H1 (cell line): ENCODE data around the gene TGFBR2. TPM values are rescaled to one million over a fixed set of nuclear protein-coding genes. Genes with fewer than 3 reads are reported as not detected.

Experiments
- BCL11A ChIP-seq, 2 experiments: IDR thresholded peaks; one replicate each; pipeline ENCODE4 v1.6.1; 2011; ENCODE audit warnings: low read depth in 2 of 2, low read length in 2 of 2, mild to moderate bottlenecking in 2 of 2
- CEBPB ChIP-seq: IDR thresholded peaks from 2 replicates; pipeline ENCODE4 v1.6.1; 2012; ENCODE audit warnings: low read depth, low read length
- CHD7 ChIP-seq: fragments of 300-600 bp; sonication (generic); IDR thresholded peaks from 2 replicates; pipeline ENCODE4 v1.7.1; 2012; ENCODE audit warnings: low read length, moderate library complexity, mild to moderate bottlenecking, inconsistent platforms; ENCODE audit not compliant: insufficient replicate concordance
- EP300 ChIP-seq, 2 experiments: IDR thresholded peaks; 1 replicate in 1 of 2; 2 replicates in 1 of 2; pipeline ENCODE4 v1.6.1; 2011 to 2012; ENCODE audit warnings: low read depth in 2 of 2, low read length in 2 of 2, mild to moderate bottlenecking in 2 of 2, borderline replicate concordance in 1 of 2, inconsistent platforms in 1 of 2, moderate library complexity in 1 of 2
- TEAD4 ChIP-seq: IDR thresholded peaks from 2 replicates; pipeline ENCODE4 v1.6.1; 2012; ENCODE audit warnings: low read depth, low read length, inconsistent platforms, mixed read lengths
- polyA plus RNA-seq, 7 experiments: library from polyadenylated mRNA; depleted of rRNA in 3 of 7; stranded (reverse) in 5 of 7; unstranded in 2 of 7; fragments of >200 nt in 5 of 7; fragments of 200-250 nt in 2 of 7; gene quantifications; 1 replicate in 5 of 7; 2 replicates in 1 of 7; 4 replicates in 1 of 7; pipeline versions ENCODE4 v1.2.1 to v1.2.3, GENCODE V29; 2011 to 2013; ENCODE audit warnings: missing spikeins in 2 of 7, mixed read lengths in 2 of 7
- total RNA-seq: library from RNA; stranded (reverse); fragmentation: NEBNext Ultra II Directional; extraction: Animal tissue kit (Norgen Biotek cat#: 25700); gene quantifications from 2 replicates; pipeline ENCODE4 v1.2.1, GENCODE V29; 2021

TGFBR2 gene
- total and polyA plus RNA-seq, 2 of the 8 experiments (the other 6 are each of a cell fraction or from before 2014, with no cell fraction given), result 4.2 to 7.4 TPM

- no peak for TF ChIP-seq CHD7
- no peak for TF ChIP-seq TEAD4
- TF ChIP-seq BCL11A (IDR thresholded peaks at IDR 0.05; ENCODE audit: low read depth in 2 of 2, low read length in 2 of 2), result no peak
- no peak for TF ChIP-seq EP300 (IDR thresholded peaks at IDR 0.05; ENCODE audit: borderline replicate concordance in 1 of 2, low read depth in 2 of 2, low read length in 2 of 2)
- no peak for TF ChIP-seq CEBPB
These were observed 8.0 kb downstream of the TGFBR2 start (continued) for GRCh38 chr3:30614373-30614772.
